GM19372 (cell line): Measurements from ENCODE around the gene SERINC3.
"Not testable (repeated sequence)": the region's sequence is repeated elsewhere in the genome, so short reads cannot be mapped to it uniquely, and the experiment has no call there.

ENCODE experiments used
- ATAC-seq: cut with Tn5 transposase; IDR thresholded peaks from one replicate; pipeline ENCODE4 v1.9.1; 2021; ENCODE audit warnings: mild to moderate bottlenecking, low read depth, moderate library complexity; ENCODE audit not compliant: unreplicated experiment

Gene SERINC3

GRCh38 chr20:44521484-44522481, at the start of gene SERINC3:
Gene SERINC3, minus strand, starts transcription at chr20:44522070. Its CDS starts 119 bp downstream, at chr20:44521951.
- ATAC-seq, result peak; percentile 98

GRCh38 chr20:44571362-44571988, 49.6 kb upstream of the SERINC3 start:
- ATAC-seq, result no peak

GRCh38 chr20:44570367-44570766, 48.5 kb upstream of the SERINC3 start:
- no peak for ATAC-seq

DNA sequence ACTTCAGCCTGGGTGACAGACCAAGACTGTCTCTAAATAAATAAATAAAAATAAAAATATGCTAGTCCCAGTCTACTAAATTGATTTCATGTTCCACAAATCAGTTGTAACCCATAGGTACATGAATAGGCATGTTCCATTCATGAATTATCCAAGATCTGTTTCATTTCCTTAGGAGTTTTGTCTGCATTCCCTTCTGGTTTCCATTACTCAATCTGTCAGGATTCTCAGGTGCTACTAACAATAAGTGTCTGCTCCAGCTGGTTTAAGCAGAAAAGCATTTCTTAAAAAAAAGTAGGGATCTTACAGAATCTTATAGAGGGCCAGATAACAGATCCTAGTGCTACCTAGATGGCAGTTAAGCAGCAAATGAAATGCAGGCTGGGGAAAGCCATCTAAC, 44.9 kb upstream of the SERINC3 start:
- no peak for ATAC-seq

DNA sequence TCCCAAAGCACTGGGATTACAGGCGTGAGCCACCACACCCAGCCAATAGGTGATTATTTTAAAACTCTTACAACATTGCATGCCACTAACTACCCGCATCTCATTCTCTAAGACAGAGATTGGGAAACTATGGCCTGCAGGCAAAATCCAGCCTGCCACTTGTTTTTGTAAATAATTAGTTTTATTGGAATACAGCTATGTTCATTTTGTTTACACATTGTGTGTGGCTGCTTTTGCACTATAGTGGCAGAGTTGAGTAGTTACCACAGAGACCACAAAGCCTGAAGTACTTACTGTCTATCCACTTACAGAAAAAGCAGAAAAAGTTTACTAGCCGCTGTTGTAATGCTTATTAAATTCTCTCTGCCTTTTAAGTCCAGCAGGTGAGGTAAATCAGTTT, 44.1 kb upstream of the SERINC3 start:
- no peak for ATAC-seq

- ATAC-seq, result no peak
Observed at GRCh38 chr20:44561876-44562275, 40.0 kb upstream of the SERINC3 start.

DNA sequence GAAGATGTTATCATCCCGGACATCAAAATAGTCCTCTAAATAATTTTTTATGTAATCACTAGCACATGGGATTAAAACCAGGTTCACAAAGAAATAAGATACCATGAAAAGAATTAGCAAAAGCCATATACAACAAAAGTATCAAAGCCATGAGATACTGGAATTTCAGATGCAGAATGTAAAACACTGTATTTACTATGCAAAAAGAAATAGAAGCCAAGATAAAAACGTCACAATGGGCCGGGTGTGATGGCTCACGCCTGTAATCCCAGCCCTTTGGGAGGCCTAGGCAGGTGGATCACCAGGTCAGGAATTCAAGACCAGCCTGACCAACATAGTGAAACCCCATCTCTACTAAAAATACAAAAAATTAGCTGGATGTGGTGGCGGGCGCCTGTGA, 38.9 kb upstream of the SERINC3 start:
- not testable (repeated sequence) for ATAC-seq

GRCh38 chr20:44560229-44560628, 38.4 kb upstream of the SERINC3 start:
- ATAC-seq, result no peak

- no peak for ATAC-seq
Observed at GRCh38 chr20:44559302-44559701, 37.4 kb upstream of the SERINC3 start.

DNA sequence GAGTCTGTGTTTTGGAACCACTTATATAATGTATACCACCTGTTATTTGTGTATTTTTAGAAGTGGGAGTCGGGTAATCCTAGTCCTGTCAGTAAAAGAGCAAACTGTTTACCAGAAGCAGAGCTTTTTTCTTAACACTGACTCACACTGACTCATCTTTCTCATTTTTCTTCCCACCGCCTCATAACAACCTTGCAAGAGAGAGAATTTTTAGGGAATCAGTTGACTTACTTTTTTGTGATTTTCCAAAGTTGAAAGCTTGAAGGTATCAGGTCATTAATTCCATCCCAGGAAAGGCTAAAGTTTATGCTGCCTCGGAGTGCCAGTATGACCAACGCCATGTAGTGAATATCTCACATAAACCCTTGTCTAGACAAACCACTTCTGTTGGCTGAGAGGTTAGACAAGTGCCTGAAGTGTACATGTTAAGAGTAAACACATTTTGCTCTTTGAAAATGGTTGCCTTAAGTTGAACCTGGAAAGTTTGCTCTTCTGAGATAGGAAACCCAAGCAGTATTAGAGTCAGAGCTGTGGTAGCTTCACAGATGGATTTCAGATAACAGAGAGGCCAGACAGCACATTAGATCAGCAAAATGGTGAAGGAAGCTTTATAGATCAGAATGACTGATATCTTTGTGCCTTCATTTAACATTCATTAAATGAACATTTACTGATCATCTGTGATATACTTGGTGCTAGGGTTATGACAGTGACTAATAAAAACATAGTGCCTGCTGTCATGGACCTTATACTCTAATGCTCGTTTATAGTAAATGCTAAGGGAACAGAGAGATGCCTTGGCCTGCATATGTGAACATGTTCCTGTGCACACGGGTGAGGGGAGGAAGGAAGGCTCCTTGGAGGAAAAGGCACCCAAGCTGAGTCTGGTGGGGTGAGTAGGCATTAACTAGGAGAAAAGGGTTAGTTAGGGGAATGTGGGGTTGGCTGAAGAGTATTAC, 31.4 kb upstream of the SERINC3 start:
- ATAC-seq, result no peak

DNA sequence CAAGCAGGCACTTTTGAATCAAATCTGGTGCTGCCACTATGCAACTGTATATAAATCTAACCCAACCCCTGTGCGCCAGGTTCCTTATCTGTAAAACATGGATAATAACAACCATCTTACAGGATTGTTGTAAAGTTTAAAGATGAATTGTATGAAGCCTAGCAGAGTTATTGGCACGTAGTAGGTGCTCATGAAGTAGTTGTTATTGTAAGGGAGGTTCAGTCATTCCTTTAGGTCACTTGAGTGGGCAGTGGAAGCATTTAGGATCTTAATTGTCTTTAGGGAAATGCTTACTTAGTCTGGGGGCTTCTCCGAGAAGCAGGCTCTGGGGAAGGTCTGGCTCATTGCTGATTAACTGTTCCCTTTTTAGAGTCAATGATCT, 30.7 kb upstream of the SERINC3 start:
- no peak for ATAC-seq

- ATAC-seq, result no peak
Observed at GRCh38 chr20:44552050-44552449, 30.2 kb upstream of the SERINC3 start.

GRCh38 chr20:44549123-44549522, 27.3 kb upstream of the SERINC3 start:
- no peak for ATAC-seq

DNA sequence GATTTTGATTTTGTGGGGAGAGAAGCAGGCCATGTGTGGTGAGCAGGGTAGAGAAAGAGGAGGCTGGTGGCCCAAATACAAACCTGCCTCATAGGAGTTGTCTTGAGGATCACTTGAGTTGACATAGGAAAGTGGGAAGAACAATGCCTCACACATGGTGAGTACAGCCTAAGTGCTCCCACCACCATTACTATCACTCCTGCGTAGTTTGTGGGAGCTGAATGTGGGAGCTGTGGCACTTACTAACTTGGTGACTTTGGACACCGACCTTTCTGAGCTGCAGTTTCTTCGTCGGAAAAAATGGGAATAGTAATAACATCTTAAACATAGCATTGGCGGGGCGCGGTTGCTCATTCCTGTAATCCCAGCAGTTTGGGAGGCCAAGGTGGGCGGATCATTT, 25.5 kb upstream of the SERINC3 start:
- no peak for ATAC-seq

GRCh38 chr20:44544263-44544662, 22.4 kb upstream of the SERINC3 start:
- no peak for ATAC-seq

DNA sequence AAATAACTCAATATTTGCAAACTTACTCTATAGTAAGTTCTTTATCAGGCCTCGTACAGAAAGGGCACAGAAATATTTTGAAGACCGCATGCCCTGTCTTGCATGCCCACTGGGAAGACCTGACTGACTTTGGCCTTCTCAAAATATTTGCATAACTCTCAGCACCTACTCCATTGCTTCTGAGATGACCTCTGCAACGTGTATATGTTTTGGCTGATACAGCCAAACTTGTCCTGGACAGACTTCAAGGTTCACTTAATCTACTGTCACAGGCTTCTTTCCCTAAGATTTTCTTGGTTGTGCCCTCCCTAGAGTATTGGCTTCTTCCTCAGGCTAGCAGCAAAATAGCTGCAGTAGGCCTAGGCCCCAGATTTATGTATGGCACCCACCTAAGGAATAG, 21.5 kb upstream of the SERINC3 start:
- ATAC-seq, result no peak

- ATAC-seq, result no peak
Observed at GRCh38 chr20:44542890-44543289, 21.0 kb upstream of the SERINC3 start.

- no peak for ATAC-seq
Observed at GRCh38 chr20:44541992-44542391, 20.1 kb upstream of the SERINC3 start.

DNA sequence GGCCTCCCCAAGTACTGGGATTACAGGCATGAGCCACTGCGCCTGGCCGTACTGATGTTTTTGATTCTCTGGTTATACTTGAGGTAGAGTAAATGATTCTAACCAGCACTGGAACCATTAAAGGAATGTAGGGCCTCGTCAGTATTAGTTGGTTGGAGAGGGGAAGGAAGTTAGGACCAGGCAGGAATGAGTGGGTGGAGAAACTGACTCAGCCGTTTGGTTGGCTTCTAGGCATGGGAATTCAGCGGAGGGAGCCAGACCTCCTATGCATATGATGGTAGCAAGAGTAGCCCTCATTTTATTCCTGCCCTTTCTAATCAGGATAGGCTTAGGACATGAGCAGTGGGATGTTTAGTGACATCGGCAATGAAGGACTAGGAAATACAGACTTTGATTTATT, 19.0 kb upstream of the SERINC3 start:
- ATAC-seq, result no peak

DNA sequence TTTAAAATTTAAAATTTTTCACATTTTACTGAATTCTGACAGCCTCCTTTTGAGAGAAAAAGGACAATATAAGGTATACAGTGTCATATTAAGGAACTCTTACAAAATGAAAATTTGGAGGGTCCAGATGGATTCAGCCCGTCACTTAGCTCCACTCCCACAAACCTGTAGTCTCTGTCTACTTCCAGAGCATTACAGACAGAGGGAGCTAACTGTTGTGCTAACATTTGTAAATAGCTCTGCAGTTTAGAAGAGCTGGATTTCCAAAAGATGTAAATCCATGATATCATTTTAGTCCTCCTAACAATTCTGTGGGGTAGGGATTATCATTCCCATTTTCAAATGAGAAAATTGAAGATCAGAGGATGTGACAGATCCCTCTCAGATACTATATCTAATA, 16.1 kb upstream of the SERINC3 start:
- no peak for ATAC-seq

DNA sequence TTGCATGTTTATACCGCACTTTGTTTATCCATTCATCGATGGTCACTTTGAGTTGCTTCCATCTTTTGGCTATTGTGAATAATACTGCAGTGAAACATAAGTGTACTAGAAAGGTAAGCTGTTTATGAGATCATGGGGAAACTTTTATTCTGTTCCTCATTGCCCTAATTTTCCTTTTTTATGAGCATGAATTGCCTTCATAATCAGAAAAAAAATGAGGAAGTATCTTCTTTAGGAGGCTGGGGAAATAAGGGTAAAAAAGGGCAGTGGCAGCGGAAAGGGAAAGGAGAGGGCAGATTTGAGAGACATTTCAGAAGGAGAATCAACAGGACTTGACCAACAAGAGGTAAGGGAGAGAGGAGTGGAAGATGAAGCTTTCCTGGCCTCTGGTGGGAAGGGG, 14.3 kb upstream of the SERINC3 start:
- ATAC-seq, result no peak
